Activated naive CD4-positive, alpha-beta T cell treated with Interleukin-2 at 50 U/mL for 16 hours (primary cell): ENCODE results near the gene IPO9.

Experiments
- DNase-seq: peaks from one replicate; pipeline ENCODE4 v3.0.0-alpha.2; 2020

IPO9 gene

DNA sequence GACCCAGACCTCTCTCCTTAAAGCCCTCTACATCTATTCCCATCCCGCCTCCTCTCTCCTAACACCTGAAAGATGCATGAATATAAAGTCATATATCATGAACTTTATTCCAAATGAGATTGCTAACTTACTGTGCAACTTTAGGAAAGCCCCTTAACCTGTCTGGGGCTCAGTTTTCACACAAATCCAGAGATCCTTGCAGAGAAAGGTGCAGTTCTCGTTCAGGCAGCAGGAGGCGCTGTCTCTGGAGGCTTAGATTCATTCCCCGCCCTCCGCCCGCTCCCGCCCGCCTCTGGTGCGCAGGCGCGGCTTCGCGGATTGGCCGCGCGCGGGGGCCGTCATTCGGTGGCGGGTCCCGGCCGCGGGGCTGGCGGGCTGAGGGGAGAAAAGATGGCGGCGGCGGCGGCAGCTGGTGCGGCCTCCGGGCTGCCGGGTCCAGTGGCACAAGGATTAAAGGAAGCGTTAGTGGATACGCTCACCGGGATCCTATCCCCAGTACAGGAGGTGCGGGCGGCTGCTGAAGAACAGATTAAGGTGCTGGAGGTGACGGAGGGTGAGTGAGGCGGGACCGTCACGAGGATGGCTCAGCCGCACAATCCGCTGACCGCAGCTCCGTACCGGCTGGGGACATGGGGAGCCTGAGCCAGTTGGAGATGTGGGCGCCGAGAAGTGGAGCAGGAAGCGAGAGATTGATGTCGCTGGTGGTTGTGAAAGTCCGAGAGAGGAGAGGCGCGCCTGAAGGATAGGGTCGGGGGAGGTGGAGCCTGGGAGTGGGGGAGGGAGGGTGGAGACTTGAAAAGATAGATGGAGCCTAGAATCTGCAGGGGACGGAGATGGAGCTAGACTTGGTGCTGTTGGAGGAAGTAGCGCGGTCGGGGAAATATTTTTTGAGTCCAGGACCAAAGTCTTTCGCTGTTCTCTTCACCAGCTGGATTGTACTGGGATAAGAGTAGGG is at the start of gene IPO9:
TSS of gene IPO9 (plus strand) at position 338 of the 955 bp plus-strand sequence. CDS start at position 391, 53 bp downstream.
- peak; percentile 96 for DNase-seq

DNA sequence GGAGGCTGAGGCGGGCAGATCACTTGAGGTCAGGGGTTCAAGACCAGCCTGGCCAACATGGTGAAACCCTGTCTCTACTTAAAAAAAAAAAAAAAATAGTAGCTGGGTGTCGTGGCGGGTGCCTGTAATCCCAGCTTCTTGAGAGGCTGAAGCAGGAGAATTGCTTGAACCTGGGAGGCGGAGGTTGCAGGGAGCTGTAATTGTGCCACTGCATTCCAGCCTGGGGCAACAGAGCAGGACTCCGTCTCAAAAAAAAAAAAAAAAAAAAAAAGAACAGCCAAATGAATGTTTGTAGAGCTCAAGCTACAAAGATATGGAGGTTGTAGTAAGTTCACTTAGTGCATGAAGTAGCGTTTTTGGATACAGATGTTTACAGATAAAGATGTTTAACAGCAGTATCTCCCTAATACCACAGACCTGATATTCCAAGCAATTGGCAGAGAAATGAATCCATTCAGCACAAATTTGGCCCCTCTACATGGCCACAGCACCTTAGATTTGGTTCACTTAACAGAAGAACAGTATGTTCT is 49.5 kb upstream of the IPO9 start:
- DNase-seq = no peak

DNA sequence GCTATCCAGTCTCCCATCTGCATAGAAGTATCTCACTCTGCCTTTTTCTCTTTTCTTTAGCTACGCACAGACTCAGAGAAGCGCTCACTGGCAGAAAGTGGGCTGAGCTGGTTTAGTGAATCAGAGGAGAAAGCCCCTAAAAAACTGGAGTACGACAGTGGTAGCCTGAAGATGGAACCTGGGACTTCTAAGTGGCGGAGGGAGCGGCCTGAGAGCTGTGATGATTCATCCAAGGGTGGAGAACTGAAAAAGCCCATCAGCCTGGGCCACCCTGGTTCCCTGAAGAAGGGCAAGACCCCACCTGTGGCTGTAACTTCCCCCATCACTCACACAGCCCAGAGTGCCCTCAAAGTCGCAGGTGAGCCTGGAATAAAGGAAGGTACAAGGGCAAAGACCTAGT is 48.0 kb upstream of the IPO9 start:
- DNase-seq = no peak

DNA sequence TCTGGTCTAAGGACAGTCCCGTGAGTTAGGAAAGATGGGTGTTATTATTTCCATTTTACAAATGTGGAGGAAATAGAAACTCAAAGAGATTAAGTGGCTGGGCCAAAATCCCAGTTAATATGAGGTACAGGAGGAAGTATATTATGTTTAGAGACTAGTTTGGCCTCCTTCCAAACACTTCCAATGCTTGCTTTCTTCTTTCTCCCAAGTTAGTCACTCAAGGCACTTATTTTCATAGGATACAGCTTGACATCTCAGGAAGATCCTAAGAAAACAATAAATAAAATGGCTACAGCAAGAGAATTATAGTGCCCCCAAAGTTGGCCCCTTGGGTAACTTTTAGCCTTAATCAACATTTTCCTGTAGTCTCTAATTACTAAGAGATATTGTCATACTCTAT is 47.5 kb upstream of the IPO9 start:
- no peak for DNase-seq

GRCh38 chr1:201782353-201782752 is 46.6 kb upstream of the IPO9 start:
- DNase-seq = no peak

- no peak for DNase-seq
Observed at GRCh38 chr1:201783058-201783457, 45.9 kb upstream of the IPO9 start.

DNA sequence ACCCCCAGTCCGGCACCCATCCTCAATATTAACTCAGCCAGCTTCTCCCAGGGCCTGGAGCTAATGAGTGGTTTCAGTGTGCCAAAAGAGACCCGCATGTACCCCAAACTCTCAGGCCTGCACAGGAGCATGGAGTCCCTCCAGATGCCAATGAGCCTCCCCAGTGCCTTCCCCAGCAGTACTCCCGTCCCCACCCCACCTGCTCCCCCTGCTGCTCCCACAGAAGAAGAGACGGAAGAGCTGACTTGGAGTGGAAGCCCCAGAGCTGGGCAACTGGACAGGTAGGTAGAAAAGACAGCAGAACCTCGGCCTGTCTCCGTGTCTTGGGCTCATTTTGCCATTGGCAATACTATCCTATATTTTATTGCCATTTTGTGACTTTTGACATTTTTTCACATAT is 45.4 kb upstream of the IPO9 start:
- DNase-seq = no peak

DNA sequence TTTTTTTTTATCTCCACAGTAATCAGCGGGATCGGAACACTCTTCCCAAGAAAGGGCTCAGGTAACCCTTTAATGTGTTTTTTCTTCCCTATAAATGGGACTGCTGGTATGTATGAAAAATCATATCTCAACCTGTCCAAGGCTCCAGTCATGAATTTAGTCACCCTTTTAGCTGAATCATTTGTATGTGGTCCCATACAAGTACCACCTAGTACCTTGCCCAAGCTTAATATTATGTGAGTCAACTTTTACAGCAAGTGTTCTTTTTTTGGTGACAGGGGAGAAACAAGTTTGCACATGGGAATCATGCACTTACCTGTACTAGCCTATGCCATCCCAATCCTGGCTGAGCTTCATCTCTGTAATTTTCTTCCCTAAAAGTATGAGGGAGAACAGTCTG is 43.7 kb upstream of the IPO9 start:
- no peak for DNase-seq

GRCh38 chr1:201786824-201787223 is 42.1 kb upstream of the IPO9 start:
- DNase-seq = no peak

- DNase-seq = no peak
Observed at GRCh38 chr1:201788296-201788695, 40.7 kb upstream of the IPO9 start.

- DNase-seq = no peak
Observed at GRCh38 chr1:201789245-201789644, 39.7 kb upstream of the IPO9 start.

- no peak for DNase-seq
Observed at GRCh38 chr1:201790261-201790660, 38.7 kb upstream of the IPO9 start.

DNA sequence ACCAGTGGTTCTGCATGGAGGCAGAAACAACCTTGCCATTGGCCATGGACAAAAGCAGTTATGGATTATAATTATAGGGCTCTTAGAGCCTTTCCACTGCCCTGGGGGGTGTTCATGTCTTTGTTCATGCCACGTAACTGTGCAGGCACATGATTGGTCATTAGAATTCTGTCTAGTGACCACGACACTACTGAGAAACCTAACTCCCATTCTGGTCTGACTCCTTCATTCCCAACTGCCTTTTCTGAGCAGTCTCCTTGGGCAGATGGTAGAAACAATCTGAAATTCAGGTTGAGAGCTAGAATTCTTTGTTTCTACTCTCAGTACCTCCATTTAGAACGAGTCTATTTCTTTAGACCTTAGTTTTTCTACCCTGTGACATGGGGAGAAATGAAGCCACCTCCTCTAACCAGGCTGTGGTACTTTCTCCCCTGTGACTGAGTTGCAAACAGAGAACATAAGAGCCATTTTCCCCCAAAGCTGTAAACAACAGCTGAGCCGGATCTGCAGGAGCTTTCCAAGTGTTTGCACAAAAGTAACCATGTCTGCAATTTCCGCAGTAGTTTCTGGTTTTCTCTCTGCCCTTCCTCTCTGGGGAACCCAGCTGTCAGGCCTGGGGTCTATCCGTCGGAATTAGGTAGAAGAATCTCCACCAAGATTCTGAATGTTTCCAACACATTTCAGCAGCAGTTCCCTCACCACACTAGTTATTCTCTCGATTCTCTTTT is 37.7 kb upstream of the IPO9 start:
- DNase-seq = no peak

DNA sequence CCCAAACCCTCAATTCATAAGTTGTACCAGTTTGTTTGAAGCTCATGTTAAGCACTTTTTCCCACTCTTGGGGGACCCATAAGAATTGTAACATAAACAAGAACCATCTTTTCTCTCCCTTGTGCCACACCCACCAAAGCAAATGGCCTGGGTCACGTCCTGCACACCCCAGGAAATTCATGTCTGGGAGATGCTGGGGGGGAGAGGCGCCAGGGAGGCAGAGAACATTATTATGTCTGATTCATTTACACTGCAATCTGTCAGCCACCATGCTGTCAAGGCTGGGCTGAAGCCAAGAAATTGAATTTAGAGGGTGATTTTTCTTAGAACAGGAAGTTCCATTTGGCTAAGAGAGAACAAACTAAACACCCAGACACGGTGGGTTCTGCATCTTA is 37.2 kb upstream of the IPO9 start:
- no peak for DNase-seq

- DNase-seq = peak; percentile 44
Observed at GRCh38 chr1:201792534-201793305, 36.2 kb upstream of the IPO9 start.

GRCh38 chr1:201793306-201793925 is 35.5 kb upstream of the IPO9 start:
- no peak for DNase-seq

DNA sequence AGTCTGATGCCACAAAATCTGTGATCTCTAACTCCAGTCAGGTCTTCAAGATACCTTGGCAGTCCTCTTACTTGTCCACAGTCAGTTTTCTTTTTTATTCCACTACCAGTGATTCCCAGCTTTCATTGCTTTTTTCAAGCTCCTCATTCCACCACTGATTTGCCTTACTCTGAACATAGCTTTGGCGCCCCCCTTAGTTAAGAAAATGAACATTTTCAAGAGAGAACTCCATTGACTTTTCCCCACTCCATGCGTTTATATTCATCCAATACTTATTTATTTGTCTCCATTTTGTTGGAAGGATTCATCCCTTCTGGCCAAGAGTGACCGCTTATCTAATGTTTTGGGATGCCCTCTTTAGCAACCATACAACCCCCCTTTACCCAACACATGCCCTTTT is 33.9 kb upstream of the IPO9 start:
- DNase-seq = no peak

- DNase-seq = no peak
Observed at GRCh38 chr1:201800246-201800645, 28.7 kb upstream of the IPO9 start.

DNA sequence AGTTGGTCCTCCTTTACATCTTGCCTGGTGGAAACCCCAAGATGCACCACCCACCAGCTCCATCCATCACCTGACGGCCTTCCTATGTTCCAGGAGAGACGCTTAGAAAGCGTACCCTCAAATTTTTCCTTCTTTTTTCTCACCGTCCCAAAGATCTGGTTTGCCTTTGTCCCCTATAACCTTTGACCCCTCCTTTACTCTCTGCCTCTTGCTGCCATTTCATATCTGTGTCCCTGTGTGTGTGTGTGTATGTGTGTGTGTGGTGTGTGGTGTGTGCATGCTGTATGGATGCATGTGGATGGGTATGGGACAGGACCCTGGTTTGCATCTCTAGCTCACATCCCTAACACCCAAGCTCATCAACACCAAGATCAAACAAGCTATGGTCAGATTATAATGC is 22.2 kb upstream of the IPO9 start:
- no peak for DNase-seq

- no peak for DNase-seq
Observed at GRCh38 chr1:201807958-201808632, 20.9 kb upstream of the IPO9 start.

GRCh38 chr1:201808633-201808990 is 20.3 kb upstream of the IPO9 start:
- DNase-seq = no peak

DNA sequence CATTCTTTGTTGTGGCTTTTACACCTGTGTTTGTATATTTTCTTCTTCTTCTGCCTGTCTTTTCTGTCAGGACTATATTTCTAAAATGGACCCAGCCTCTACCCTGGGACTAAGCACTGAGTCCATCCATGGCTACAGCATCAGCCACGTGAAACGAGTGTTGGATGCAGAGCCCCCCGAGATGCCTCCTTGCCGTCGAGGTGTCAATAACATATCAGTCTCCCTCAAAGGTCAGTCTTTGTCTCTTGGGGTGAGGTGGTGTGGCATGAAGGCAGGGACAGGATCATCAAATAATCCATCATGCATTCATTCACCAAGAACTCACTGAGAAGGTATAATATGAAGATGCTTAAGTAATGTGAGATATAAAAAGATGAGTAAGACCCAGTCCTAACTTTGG is 19.1 kb upstream of the IPO9 start:
- no peak for DNase-seq
